ENCODE measurements around the gene RPRD1A.

RPRD1A gene

DNA sequence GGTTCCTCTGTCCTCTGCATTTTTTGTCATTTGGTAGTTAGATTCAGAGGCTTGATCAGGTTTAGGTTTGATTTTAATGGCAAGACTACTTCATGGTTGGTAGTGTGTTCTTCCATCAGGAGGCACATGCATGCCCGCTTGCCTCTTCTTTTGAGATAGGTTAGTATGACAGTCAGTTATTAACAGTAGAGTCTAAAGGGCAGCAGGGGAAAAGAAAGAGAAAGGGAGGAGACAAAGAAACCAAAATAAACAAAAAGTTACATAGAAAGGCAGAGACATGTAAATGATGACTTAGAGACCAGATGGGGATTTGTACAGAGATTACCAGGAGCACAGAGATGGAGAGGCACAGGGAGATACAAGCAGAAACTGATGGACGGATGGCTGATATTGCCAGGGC, 105.0 kb downstream of the RPRD1A start:
- no peak for DNase-seq

DNA sequence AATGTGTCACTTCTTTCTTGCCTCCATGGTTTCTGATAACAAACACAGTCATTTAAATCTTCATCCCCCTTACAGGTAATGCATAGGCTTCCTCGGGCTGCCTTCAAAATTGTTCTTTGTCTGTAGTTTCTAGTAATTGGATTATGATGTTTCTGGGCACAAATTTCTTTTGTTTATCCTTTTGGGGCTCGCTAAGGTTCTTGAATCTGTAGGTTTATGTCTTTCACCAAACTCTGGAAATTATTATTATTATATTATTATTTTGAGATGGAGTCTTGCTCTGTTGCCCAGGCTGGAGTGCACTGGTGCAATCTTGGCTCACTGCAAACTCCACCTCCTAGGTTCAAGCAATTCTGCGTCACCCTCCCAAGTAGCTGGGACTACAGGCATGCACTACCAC, 111.1 kb downstream of the RPRD1A start:
- DNase-seq: no peak

DNA sequence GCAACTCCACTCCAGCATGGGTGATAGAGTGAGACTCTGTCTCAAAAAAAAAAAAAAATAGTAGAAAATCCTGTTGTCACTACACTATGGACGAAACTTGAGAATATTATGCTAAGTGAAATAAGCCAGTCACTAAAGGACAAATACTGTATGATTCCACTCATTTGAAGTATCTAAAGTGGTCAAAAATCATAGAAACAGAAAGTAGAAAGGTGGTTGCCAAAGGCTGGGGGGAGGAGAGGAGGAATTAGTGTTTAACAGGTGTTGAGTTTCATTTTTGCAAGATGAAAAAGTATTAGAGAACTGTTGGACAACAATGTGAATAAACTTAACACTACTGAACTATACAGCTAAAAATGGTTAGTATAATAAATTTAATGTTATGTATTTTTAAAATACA, 113.7 kb downstream of the RPRD1A start:
- DNase-seq: no peak

DNA sequence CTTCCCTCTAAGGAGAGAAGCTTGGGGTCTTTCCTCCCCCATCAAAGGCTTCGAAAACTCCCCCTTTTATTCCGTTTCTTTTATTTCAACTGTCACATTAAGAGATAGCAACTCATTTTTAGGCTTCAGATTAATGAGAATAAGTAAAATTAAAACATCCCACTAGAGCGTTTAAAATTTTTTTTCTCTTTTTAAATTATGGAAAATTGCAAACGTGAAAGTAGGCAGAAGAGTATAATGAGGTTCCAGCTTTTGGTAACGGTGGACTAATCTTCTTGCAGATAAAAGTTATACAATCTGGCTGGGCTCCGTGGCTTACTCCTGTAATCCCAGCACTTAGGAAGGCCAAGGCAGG, 116.8 kb downstream of the RPRD1A start:
- no peak for DNase-seq

DNA sequence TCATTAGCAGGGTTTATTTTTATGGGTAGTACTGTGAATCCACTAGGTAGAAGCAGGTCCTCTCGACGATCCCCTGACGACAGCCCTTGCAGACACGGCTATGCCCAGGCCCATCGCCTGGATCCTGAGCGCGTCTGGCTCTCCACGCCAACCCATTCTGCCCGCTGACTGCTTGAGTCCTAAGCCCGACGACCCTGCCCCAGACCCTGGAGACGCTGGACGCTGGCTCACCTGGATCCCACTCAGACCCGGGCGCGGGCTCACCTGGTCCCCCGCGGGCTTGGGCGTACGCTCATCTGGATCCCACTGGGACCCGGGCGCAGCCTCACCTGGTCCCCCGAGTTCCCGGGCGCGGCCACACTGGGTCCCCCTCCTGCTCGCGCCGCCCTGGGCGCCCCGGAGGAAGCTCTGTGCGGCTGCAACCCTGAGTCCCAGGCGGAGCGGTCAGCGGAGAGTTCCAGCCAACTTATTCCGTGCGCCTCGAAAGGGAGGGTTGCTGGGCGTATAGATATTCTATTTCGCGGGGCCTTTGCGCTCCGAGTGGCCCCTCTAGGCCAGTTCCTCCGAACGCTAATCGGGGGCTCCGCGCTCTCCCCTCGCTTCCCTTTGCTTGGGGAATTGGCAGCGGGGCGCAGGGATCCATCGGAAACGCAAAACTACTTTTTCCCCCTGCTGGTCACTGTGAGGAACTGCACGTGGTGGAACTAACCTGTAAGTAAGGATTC, 117.3 kb downstream of the RPRD1A start:
- peak; percentile 21 to 50 for DNase-seq

DNA sequence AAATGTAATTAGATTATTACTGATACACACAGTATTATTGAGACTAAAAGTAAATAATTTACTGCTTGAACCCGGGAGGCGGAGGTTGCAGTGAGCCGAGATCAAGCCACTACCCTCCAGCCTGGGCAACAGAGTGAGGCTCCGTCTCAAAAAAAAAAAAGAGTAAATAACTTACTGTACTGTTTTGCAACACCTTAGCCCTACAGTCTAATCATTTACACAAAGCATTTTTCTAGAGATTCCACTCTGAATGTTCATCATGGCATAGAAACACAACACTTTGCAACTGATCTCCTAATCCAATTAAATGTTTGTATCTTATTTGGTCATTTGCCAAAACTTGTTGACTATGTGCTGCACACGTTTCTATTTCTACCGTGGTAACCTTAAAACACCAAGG, 118.3 kb downstream of the RPRD1A start:
- DNase-seq: no peak

DNA sequence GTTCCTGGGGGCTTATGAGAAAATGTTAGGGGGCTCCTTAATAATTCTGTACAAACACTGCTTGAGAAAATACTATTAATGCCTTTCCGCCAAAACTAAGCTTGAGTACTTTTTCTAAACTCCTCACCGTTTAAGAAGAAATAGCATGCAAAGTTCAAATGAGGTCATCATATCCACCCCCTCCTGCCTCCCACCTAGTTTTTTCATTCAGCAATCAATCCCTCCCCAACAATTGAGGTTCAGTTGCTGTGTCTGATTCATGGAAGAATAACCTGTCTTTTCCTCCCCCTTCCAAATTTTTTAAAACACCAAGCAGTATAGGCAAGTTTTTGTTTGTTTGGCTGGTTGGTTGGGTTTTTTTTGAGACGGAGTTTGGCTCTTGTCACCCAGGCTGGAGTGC, 119.3 kb downstream of the RPRD1A start:
- DNase-seq: no peak

DNA sequence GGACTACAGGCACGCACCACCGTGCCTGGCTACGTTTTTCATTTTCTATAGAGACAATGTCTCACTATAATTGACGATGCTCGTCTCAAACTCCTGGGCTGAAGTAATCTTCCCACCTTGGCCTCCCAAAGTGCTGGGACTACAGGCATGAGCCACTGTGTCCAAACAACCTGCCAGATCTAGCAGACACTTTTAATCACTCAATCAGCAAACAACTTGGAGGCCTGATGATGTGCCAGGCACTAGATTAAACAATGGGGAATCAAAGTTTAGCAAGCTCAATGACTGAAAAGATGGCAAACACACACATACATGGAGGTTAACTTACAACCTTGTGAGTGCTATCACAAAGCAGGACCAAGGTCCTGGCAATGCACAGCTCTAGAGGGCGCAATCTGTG, 124.7 kb downstream of the RPRD1A start:
- no peak for DNase-seq

DNA sequence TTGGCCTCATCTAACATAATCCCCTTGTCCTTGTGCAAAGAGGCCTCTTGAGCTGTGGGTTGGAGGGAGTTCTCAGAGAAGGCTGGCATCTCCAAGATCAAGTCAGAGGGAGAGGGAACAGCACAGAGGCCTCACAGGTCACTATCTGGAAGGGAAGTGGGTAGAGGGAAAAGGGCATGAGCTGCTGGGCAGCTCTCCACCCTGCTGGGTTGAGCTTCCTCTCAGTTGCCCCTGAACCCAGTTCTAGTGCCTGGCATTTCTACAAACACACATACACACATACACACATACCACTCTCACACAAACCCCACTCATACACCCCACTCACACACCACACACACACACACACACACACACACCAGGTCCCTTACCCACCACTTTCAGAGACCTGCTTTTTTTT, 125.2 kb downstream of the RPRD1A start:
- no peak for DNase-seq

DNA sequence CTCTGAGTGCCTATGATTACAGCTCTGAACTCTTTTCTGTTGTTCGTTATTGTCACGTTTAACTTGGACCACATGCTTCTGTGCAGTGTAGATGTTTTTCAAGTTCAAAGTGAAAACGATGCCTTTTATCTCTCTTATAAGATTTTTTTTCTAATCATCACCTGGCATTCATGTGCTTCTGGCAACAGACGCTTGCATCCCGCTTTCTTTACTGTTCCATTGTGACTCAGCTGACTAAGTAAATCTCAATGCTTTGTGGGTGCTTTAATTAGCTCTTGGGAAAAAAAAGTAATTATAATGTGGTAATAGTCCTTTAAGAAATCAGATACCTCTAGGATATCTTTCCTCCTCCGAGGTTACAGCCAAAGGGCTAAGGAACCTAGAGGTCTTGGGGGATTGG, 126.1 kb downstream of the RPRD1A start:
- DNase-seq: no peak
